ENCODE data around the gene MINDY3.

The MINDY3 gene

GRCh38 chr10:15791816-15792524 lies 68.3 kb downstream of the MINDY3 start (continued):
- TF ChIP-seq HIC1 (tag by site-specific recombination; IDR thresholded peaks at IDR 0.05) (peak; percentile 72), ZNF510 (tag by site-specific recombination; IDR thresholded peaks at IDR 0.05; ENCODE audit: insufficient replicate concordance) (no peak), BCL11B (tag by site-specific recombination; IDR thresholded peaks at IDR 0.05; ENCODE audit: low read depth) (no peak), ZNF843 (tag by site-specific recombination; IDR thresholded peaks at IDR 0.05) (peak; percentile 74), ZNF423 (tag by site-specific recombination; IDR thresholded peaks at IDR 0.05) (peak; percentile 93), ZBTB17 (tag by site-specific recombination; IDR thresholded peaks at IDR 0.05) (0 out of 2 replicates have a peak, but pooled peaks have one; percentile 15), GLIS2 (tag by site-specific recombination; IDR thresholded peaks at IDR 0.05) (peak; percentile 38; the same call in 1 of the 2 replicates), ZSCAN18 (tag by site-specific recombination; IDR thresholded peaks at IDR 0.05) (no peak), FEZF1 (tag by site-specific recombination; IDR thresholded peaks at IDR 0.05) (peak; percentile 74), ZNF521 (tag by site-specific recombination; IDR thresholded peaks at IDR 0.05) (no peak), ZSCAN5A (tag by site-specific recombination; IDR thresholded peaks at IDR 0.05) (no peak), ZNF623 (tag by site-specific recombination; IDR thresholded peaks at IDR 0.05) (no peak), ZNF585B (tag by site-specific recombination; IDR thresholded peaks at IDR 0.05) (0 out of 2 replicates have a peak, but pooled peaks have one; percentile 7), ZNF16 (tag by site-specific recombination; IDR thresholded peaks at IDR 0.05; ENCODE audit: low read depth) (no peak), INSM2 (tag by site-specific recombination; IDR thresholded peaks at IDR 0.05) (peak; percentile 54; the same call in 1 of the 2 replicates), WT1 (tag by site-specific recombination; IDR thresholded peaks at IDR 0.05) (peak; percentile 48), ZNF146 (tag by site-specific recombination; IDR thresholded peaks at IDR 0.05) (no peak), MZF1 (tag by site-specific recombination; IDR thresholded peaks at IDR 0.05; ENCODE audit: borderline replicate concordance) (peak; percentile 83; the same call in 1 of the 2 replicates), OSR2 (tag by site-specific recombination; IDR thresholded peaks at IDR 0.05) (peak; percentile 73), PRDM6 (tag by site-specific recombination; IDR thresholded peaks at IDR 0.05) (peak; percentile 99), ZNF645 (tag by site-specific recombination; IDR thresholded peaks at IDR 0.05) (no peak), KLF8 (tag by site-specific recombination; IDR thresholded peaks at IDR 0.05) (0 out of 2 replicates have a peak, but pooled peaks have one; percentile 12), MEIS1 (CRISPR knock-in tag; IDR thresholded peaks at IDR 0.05; ENCODE audit: borderline replicate concordance) (no peak), ZNF138 (tag by site-specific recombination; IDR thresholded peaks at IDR 0.05; ENCODE audit: borderline replicate concordance) (no peak), KLF10 (tag by site-specific recombination; IDR thresholded peaks at IDR 0.05) (0 out of 2 replicates have a peak, but pooled peaks have one; percentile 31), ZSCAN30 (tag by site-specific recombination; IDR thresholded peaks at IDR 0.05) (0 out of 2 replicates have a peak, but pooled peaks have one; percentile 35), PRDM4 (tag by site-specific recombination; IDR thresholded peaks at IDR 0.05) (peak; percentile 71)

Measured in HEK293 (cell line).